ENCODE data around the gene CACNB2. TPM values are rescaled to one million over a fixed set of nuclear protein-coding genes. Genes with fewer than 3 reads are reported as not detected.

Gene CACNB2
- total RNA-seq, 1 experiment from 2014 or later: 3.2 TPM

DNA sequence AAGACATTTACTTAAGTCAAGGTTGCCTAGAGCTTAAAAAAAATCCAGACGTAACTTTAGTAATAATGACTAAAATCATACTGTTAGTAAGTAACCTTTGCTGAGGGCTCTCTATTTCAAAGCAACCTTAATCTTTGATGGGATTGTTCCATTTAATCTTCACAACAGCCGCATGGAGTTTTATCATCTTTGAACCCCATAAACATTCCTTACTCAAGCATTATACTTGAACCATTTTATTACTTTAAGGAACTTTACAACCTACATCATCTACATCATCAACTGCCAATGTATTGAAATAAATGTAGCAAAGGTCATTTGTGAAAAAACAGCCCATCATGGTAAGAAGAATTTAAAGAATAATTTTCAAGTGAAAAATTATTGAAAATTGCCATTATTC, 22.9 kb upstream of the CACNB2 start (continued):
- no peak for TF ChIP-seq GABPB1 (CRISPR knock-in tag; IDR thresholded peaks at IDR 0.05)
- TF ChIP-seq, protein P1, sequence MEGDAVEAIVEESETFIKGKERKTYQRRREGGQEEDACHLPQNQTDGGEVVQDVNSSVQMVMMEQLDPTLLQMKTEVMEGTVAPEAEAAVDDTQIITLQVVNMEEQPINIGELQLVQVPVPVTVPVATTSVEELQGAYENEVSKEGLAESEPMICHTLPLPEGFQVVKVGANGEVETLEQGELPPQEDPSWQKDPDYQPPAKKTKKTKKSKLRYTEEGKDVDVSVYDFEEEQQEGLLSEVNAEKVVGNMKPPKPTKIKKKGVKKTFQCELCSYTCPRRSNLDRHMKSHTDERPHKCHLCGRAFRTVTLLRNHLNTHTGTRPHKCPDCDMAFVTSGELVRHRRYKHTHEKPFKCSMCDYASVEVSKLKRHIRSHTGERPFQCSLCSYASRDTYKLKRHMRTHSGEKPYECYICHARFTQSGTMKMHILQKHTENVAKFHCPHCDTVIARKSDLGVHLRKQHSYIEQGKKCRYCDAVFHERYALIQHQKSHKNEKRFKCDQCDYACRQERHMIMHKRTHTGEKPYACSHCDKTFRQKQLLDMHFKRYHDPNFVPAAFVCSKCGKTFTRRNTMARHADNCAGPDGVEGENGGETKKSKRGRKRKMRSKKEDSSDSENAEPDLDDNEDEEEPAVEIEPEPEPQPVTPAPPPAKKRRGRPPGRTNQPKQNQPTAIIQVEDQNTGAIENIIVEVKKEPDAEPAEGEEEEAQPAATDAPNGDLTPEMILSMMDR (IDR thresholded peaks at IDR 0.05): no peak

DNA sequence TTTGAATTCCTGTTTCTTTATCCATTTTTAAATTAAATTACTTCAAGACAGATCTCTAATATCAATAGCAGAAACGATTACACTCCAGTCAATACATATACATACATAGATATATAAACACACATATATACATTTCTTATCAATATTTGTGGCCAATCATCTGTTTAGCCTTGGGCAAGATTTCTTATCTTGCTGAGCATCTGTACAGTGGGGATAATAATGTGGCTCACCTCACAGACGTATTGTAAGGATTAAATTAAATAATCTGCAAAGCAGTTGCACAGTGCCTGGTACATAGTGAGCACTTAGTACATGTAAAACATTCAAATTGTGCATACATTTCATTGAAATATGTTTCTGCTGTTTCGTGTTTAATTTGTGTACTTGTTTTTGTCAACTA, 17.5 kb upstream of the CACNB2 start:
- no peaks in the 10 kb centered on the region for H3K36me3 Mint-ChIP-seq
- H3K9me3 Mint-ChIP-seq: no peaks in the 10 kb centered on the region
- H3K4me1 Mint-ChIP-seq: peaks cover 3% of the 10 kb centered on the region
- DNase-seq (ENCODE audit: low spot score) (no peak), ATAC-seq (no peak)
- CTCF ChIA-PET: no interaction called here
- TF ChIP-seq CBFB (CRISPR knock-in tag; IDR thresholded peaks at IDR 0.05; ENCODE audit: low read depth) (no peak), RELA (CRISPR knock-in tag; IDR thresholded peaks at IDR 0.05; ENCODE audit: borderline replicate concordance) (no peak), TEAD1 (CRISPR knock-in tag; IDR thresholded peaks at IDR 0.05) (no peak), GTF2I (CRISPR knock-in tag; conservative IDR thresholded peaks at IDR 0.05) (no peak), SOX15 (CRISPR knock-in tag; IDR thresholded peaks at IDR 0.05) (no peak), ZNF219 (CRISPR knock-in tag; IDR thresholded peaks at IDR 0.05; ENCODE audit: borderline replicate concordance) (no peak), RORB (CRISPR knock-in tag; IDR thresholded peaks at IDR 0.05) (no peak)
- TF ChIP-seq, protein P2, sequence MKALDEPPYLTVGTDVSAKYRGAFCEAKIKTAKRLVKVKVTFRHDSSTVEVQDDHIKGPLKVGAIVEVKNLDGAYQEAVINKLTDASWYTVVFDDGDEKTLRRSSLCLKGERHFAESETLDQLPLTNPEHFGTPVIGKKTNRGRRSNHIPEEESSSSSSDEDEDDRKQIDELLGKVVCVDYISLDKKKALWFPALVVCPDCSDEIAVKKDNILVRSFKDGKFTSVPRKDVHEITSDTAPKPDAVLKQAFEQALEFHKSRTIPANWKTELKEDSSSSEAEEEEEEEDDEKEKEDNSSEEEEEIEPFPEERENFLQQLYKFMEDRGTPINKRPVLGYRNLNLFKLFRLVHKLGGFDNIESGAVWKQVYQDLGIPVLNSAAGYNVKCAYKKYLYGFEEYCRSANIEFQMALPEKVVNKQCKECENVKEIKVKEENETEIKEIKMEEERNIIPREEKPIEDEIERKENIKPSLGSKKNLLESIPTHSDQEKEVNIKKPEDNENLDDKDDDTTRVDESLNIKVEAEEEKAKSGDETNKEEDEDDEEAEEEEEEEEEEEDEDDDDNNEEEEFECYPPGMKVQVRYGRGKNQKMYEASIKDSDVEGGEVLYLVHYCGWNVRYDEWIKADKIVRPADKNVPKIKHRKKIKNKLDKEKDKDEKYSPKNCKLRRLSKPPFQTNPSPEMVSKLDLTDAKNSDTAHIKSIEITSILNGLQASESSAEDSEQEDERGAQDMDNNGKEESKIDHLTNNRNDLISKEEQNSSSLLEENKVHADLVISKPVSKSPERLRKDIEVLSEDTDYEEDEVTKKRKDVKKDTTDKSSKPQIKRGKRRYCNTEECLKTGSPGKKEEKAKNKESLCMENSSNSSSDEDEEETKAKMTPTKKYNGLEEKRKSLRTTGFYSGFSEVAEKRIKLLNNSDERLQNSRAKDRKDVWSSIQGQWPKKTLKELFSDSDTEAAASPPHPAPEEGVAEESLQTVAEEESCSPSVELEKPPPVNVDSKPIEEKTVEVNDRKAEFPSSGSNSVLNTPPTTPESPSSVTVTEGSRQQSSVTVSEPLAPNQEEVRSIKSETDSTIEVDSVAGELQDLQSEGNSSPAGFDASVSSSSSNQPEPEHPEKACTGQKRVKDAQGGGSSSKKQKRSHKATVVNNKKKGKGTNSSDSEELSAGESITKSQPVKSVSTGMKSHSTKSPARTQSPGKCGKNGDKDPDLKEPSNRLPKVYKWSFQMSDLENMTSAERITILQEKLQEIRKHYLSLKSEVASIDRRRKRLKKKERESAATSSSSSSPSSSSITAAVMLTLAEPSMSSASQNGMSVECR (CRISPR knock-in tag; IDR thresholded peaks at IDR 0.05; ENCODE audit: borderline replicate concordance): no peak
- no peak overlapping the region for H3K4me3 Mint-ChIP-seq
- POLR2A ChIA-PET: no interaction called here
- no peaks in the 10 kb centered on the region for H3K27me3 Mint-ChIP-seq (ENCODE audit: low read depth)
- H3K27ac Mint-ChIP-seq: no peak overlapping the region

DNA sequence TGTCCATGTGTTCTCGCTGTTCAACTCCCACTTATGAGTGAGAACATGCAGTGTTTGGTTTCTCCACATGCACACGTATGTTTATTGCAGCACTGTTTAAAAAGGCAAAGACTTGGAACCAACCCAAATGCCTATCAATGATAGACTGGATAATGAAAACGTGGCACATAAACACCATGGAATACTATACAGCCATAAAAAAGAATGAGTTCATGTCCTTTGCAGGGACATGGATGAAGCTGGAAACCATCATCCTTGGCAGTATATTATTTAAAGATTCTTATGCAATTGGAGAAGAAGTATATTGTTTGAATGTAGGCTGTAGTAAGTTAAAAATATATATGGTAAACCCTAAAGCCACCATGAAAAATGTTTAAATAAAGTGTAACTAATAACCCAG, 7.2 kb upstream of the CACNB2 start:
- peaks cover 1% of the 10 kb centered on the region; the same call in 1 of the 2 replicates for H3K27me3 Mint-ChIP-seq (ENCODE audit: low read depth)
- ChIA-PET POLR2A (no interaction called here), CTCF (no interaction called here)
- 0 out of 2 replicates have a peak, but pooled peaks cover 3% of the 10 kb centered on the region for H3K9me3 Mint-ChIP-seq
- no peak for ATAC-seq
- H3K4me1 Mint-ChIP-seq: peaks cover 38% of the 10 kb centered on the region
- DNase-seq (ENCODE audit: low spot score): no peak
- no peak for TF ChIP-seq MYBL2 (CRISPR knock-in tag; IDR thresholded peaks at IDR 0.05)
- no peak for TF ChIP-seq GRHL2 (CRISPR knock-in tag; IDR thresholded peaks at IDR 0.05; ENCODE audit: insufficient replicate concordance, severe bottlenecking)
- no peak overlapping the region for H3K27ac Mint-ChIP-seq
- no peaks in the 10 kb centered on the region for H3K36me3 Mint-ChIP-seq
- no peak overlapping the region for H3K4me3 Mint-ChIP-seq

DNA sequence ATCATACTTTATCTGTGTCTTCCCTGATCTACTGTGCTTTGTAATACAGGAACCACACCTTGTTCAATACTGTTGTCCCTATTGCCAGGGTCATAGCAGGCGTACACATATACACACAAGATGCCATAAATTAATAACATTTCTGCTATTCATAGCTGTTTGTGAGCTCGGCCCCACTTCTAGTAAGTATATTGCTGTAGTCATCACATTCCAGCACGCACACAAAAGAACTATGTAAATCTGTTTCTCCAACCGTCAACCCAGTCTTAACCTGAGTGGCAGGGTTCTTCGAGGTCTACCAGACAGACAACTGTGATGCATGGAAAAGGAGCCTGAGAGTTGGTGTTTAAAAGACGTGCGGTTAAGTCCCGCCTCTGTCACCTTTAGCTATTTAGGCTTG, 5.7 kb upstream of the CACNB2 start:
- TF ChIP-seq GTF2I (CRISPR knock-in tag; conservative IDR thresholded peaks at IDR 0.05) (no peak), NR2C2 (CRISPR knock-in tag; IDR thresholded peaks at IDR 0.05) (no peak)
- peaks cover 40% of the 10 kb centered on the region for H3K4me1 Mint-ChIP-seq
- ChIA-PET POLR2A (no interaction called here), CTCF (no interaction called here)
- 0 out of 2 replicates have a peak, but pooled peaks cover 3% of the 10 kb centered on the region for H3K9me3 Mint-ChIP-seq
- DNase-seq (ENCODE audit: low spot score) (no peak), ATAC-seq (no peak)
- H3K4me3 Mint-ChIP-seq: no peak overlapping the region
- no peak overlapping the region for H3K27ac Mint-ChIP-seq
- peaks cover 15% of the 10 kb centered on the region for H3K27me3 Mint-ChIP-seq (ENCODE audit: low read depth)
- no peaks in the 10 kb centered on the region for H3K36me3 Mint-ChIP-seq

DNA sequence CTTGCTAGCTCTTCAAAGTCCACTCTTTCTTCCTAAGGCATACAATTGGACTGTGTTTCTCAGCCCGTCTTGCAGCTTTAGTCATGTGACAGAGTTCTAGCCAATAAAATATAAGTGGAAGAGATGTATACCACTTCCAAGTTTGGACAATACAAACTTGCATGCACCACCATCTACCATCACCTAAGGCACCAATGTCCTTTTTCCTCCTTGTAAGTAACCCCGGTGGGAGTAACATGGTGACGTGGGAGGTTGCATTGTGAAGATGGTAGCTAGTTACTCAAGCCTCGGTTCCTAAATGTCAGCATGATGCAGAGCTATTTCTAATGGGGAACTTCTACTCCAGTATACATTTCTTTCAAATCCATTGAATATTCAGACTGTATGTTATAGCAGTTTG, 5.3 kb upstream of the CACNB2 start:
- ATAC-seq (no peak), DNase-seq (ENCODE audit: low spot score) (no peak)
- ChIA-PET POLR2A (no interaction called here), CTCF (no interaction called here)
- Mint-ChIP-seq H3K4me1 (peaks cover 44% of the 10 kb centered on the region), H3K27me3 (ENCODE audit: low read depth) (peaks cover 19% of the 10 kb centered on the region), H3K9me3 (0 out of 2 replicates have a peak, but pooled peaks cover 3% of the 10 kb centered on the region), H3K4me3 (no peak overlapping the region), H3K27ac (no peak overlapping the region), H3K36me3 (no peaks in the 10 kb centered on the region)
- TF ChIP-seq ESRRA (CRISPR knock-in tag; IDR thresholded peaks at IDR 0.05; ENCODE audit: borderline replicate concordance) (no peak), NFYB (CRISPR knock-in tag; conservative IDR thresholded peaks at IDR 0.05; ENCODE audit: low read depth) (peak; percentile 40; the same call in 1 of the 2 replicates)
